ENCODE measurements around the gene PPP3R1. TPM values are rescaled to one million over a fixed set of nuclear protein-coding genes. Genes with fewer than 3 reads are reported as not detected.

PPP3R1 gene
- total and polyA plus RNA-seq, 9 of the 15 experiments (the other 6 are each of a cell fraction or from before 2014, with no cell fraction given), result 3.7 to 70.0 (median 24.8) TPM

GRCh38 chr2:68251855-68252399 lies 405 bp downstream of the PPP3R1 start (continued):
- no peak for TF ChIP-seq DNMT1 (IDR thresholded peaks at IDR 0.05)
- TF ChIP-seq, protein P1, sequence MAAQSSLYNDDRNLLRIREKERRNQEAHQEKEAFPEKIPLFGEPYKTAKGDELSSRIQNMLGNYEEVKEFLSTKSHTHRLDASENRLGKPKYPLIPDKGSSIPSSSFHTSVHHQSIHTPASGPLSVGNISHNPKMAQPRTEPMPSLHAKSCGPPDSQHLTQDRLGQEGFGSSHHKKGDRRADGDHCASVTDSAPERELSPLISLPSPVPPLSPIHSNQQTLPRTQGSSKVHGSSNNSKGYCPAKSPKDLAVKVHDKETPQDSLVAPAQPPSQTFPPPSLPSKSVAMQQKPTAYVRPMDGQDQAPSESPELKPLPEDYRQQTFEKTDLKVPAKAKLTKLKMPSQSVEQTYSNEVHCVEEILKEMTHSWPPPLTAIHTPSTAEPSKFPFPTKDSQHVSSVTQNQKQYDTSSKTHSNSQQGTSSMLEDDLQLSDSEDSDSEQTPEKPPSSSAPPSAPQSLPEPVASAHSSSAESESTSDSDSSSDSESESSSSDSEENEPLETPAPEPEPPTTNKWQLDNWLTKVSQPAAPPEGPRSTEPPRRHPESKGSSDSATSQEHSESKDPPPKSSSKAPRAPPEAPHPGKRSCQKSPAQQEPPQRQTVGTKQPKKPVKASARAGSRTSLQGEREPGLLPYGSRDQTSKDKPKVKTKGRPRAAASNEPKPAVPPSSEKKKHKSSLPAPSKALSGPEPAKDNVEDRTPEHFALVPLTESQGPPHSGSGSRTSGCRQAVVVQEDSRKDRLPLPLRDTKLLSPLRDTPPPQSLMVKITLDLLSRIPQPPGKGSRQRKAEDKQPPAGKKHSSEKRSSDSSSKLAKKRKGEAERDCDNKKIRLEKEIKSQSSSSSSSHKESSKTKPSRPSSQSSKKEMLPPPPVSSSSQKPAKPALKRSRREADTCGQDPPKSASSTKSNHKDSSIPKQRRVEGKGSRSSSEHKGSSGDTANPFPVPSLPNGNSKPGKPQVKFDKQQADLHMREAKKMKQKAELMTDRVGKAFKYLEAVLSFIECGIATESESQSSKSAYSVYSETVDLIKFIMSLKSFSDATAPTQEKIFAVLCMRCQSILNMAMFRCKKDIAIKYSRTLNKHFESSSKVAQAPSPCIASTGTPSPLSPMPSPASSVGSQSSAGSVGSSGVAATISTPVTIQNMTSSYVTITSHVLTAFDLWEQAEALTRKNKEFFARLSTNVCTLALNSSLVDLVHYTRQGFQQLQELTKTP (IDR thresholded peaks at IDR 0.05; ENCODE audit: low read depth in 1 of 2, partially characterized antibody in 2 of 2), result no peak
- no peak for TF ChIP-seq LCOR (CRISPR knock-in tag; IDR thresholded peaks at IDR 0.05)
- TF ChIP-seq, protein P2, sequence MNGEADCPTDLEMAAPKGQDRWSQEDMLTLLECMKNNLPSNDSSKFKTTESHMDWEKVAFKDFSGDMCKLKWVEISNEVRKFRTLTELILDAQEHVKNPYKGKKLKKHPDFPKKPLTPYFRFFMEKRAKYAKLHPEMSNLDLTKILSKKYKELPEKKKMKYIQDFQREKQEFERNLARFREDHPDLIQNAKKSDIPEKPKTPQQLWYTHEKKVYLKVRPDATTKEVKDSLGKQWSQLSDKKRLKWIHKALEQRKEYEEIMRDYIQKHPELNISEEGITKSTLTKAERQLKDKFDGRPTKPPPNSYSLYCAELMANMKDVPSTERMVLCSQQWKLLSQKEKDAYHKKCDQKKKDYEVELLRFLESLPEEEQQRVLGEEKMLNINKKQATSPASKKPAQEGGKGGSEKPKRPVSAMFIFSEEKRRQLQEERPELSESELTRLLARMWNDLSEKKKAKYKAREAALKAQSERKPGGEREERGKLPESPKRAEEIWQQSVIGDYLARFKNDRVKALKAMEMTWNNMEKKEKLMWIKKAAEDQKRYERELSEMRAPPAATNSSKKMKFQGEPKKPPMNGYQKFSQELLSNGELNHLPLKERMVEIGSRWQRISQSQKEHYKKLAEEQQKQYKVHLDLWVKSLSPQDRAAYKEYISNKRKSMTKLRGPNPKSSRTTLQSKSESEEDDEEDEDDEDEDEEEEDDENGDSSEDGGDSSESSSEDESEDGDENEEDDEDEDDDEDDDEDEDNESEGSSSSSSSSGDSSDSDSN (IDR thresholded peaks at IDR 0.05; ENCODE audit: borderline replicate concordance in 1 of 2, low read depth in 2 of 2, low read length in 2 of 2), result 0 out of 4 replicates have a peak, but pooled peaks of 1 of the 2 experiments have one; percentile 51
- no peak for TF ChIP-seq HLTF (IDR thresholded peaks at IDR 0.05)
- no peak for TF ChIP-seq MCM5 (IDR thresholded peaks at IDR 0.05; ENCODE audit: low read depth)
- TF ChIP-seq, protein P3, sequence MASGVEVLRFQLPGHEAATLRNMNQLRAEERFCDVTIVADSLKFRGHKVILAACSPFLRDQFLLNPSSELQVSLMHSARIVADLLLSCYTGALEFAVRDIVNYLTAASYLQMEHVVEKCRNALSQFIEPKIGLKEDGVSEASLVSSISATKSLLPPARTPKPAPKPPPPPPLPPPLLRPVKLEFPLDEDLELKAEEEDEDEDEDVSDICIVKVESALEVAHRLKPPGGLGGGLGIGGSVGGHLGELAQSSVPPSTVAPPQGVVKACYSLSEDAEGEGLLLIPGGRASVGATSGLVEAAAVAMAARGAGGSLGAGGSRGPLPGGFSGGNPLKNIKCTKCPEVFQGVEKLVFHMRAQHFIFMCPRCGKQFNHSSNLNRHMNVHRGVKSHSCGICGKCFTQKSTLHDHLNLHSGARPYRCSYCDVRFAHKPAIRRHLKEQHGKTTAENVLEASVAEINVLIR (CRISPR knock-in tag; IDR thresholded peaks at IDR 0.05), result no peak
- no peak for TF ChIP-seq PTTG1 (tag; IDR thresholded peaks at IDR 0.05; ENCODE audit: low read depth)
- no peak for TF ChIP-seq GTF2B (IDR thresholded peaks at IDR 0.05; ENCODE audit: extremely low read depth, insufficient read length)
- TF ChIP-seq GATAD2B (IDR thresholded peaks at IDR 0.05; ENCODE audit: borderline replicate concordance), result peak; percentile 63; the same call in 1 of the 2 replicates
- no peak for TF ChIP-seq FOXK1 (CRISPR knock-in tag; IDR thresholded peaks at IDR 0.05; ENCODE audit: borderline replicate concordance)
- no peak for TF ChIP-seq KLF13 (tag; IDR thresholded peaks at IDR 0.05; ENCODE audit: borderline replicate concordance, low read depth)
- TF ChIP-seq CSDE1 (IDR thresholded peaks at IDR 0.05), result no peak
- TF ChIP-seq DDX20 (tag; IDR thresholded peaks at IDR 0.05; ENCODE audit: low read depth), result no peak
- TF ChIP-seq, protein P4, sequence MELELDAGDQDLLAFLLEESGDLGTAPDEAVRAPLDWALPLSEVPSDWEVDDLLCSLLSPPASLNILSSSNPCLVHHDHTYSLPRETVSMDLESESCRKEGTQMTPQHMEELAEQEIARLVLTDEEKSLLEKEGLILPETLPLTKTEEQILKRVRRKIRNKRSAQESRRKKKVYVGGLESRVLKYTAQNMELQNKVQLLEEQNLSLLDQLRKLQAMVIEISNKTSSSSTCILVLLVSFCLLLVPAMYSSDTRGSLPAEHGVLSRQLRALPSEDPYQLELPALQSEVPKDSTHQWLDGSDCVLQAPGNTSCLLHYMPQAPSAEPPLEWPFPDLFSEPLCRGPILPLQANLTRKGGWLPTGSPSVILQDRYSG (tag; conservative IDR thresholded peaks at IDR 0.05; ENCODE audit: low read depth), result no peak
- TF ChIP-seq NCOA6 (IDR thresholded peaks at IDR 0.05), result no peak
- peak; percentile 33 for TF ChIP-seq CCNT2 (IDR thresholded peaks at IDR 0.05; ENCODE audit: borderline replicate concordance, extremely low read depth, insufficient read length, low read depth, low read length)
- TF ChIP-seq DACH1 (IDR thresholded peaks at IDR 0.05; ENCODE audit: partially characterized antibody), result no peak
- no peak for TF ChIP-seq CEBPB (tag; IDR thresholded peaks at IDR 0.05)

Measured in K562 (cell line).